HFF-Myc (cell line): Measurements from ENCODE around the gene MRPL36.
"Not testable (repeated sequence)": the region's sequence is repeated elsewhere in the genome, so short reads cannot be mapped to it uniquely, and the experiment has no call there.

Experiments
- DNase-seq: peaks from one replicate; pipeline ENCODE4 v3.0.0-alpha.2; 2011; ENCODE audit warnings: low read depth; ENCODE audit errors: extremely low read depth
- H3K4me3 ChIP-seq: replicated peaks from 2 replicates; pipeline ENCODE4 v1.5.1; 2011; ENCODE audit warnings: low read depth, mild to moderate bottlenecking, control low read depth, low read length
- TF ChIP-seq, protein P1 (sequence below): IDR thresholded peaks from 2 replicates; pipeline ENCODE4 v1.5.1; 2012; ENCODE audit warnings: mild to moderate bottlenecking, low read depth, low read length, control low read depth; ENCODE audit errors: missing control alignments

The MRPL36 gene

DNA sequence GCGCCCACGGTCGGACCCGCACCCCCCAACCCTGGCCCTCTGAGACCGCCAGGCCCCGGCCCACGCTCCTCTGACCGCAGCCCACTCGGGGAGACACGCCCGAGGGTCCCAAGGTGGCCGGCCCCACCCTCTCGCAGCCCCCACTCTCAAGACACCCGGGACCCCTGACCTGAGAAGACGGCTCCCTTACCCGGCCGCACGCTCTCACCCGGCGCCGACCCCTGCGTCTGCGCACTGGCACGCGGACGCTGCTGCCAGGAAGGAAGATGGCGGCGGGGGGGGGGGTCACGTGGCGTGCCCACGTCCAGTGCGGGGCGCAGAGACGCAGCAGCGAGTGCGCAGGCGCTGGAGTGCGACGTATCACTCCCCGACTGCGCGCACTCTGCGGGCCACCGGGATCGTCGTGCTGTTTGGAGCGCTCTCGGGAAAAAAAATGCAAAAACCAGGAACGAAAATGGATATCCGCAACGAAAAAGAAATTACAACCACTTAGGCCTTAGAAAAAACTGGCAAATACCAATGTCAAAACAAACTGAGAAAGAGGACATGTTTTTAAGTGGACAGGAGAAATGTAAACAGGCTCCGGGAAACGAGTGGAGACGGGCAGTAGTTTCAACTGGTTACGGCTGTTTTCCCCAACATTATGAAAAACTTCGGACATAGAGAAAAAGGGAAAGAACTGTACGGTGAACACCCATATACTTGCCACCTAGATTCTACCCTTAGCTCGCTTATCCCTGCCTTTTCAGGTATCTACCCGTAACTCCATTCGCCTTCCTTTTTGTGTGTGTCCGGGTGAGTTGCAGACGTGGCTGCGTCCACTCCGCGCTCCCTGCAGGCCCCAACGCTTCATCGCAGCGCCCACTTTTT lies at the start of gene MRPL36:
Gene MRPL36 (minus strand): TSS at position 236 of the 870 bp plus-strand sequence. CDS start 902 bp downstream, outside the sequence.
- DNase-seq: peak; percentile 52
- TF ChIP-seq, protein P1, sequence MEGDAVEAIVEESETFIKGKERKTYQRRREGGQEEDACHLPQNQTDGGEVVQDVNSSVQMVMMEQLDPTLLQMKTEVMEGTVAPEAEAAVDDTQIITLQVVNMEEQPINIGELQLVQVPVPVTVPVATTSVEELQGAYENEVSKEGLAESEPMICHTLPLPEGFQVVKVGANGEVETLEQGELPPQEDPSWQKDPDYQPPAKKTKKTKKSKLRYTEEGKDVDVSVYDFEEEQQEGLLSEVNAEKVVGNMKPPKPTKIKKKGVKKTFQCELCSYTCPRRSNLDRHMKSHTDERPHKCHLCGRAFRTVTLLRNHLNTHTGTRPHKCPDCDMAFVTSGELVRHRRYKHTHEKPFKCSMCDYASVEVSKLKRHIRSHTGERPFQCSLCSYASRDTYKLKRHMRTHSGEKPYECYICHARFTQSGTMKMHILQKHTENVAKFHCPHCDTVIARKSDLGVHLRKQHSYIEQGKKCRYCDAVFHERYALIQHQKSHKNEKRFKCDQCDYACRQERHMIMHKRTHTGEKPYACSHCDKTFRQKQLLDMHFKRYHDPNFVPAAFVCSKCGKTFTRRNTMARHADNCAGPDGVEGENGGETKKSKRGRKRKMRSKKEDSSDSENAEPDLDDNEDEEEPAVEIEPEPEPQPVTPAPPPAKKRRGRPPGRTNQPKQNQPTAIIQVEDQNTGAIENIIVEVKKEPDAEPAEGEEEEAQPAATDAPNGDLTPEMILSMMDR: no peak
- H3K4me3 ChIP-seq: peak within 1 kb of the TSS; percentile 92

DNA sequence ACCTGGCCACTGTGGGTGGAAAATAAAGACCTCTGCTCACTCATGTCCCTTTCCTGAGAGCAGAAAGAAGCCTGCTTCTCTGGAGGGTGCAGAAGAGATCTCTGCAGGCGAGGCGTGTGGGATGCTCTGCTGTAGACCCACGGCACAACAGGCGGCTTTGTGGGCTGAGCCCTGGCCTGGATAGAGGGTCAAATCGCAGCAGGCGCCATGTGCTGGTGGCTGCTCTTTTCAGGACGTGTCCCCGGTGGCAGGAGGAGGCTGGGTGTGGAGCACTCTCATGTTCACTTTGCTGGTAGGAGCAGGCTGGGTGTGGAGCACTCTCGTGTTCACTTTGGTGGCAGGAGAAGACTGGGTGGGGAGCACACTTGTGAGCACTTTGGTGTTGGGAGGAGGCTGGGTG lies 48.0 kb upstream of the MRPL36 start:
- no peak overlapping the region for H3K4me3 ChIP-seq
- TF ChIP-seq, protein P1: no peak
- no peak for DNase-seq

DNA sequence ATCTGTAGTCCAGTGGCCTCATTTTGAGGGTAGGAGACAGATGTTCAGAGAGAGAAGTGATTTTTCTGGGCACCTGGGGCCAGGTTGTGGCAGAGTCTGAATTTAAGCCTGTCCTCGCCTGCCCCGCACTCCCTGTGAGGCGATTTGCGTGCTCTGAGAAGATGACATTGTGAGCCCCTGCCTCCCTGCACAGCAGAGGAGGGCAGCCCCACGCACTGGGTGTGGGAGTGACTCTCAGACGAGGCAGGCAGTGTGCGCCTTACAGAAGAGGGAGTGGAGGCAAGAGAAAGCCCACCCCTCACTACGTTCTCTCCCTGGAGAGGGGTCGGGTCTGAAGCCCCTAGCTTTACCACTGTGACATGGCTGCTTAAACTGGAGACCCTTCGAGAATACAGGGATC lies 47.4 kb upstream of the MRPL36 start:
- TF ChIP-seq, protein P1: no peak
- DNase-seq: no peak
- no peak overlapping the region for H3K4me3 ChIP-seq

DNA sequence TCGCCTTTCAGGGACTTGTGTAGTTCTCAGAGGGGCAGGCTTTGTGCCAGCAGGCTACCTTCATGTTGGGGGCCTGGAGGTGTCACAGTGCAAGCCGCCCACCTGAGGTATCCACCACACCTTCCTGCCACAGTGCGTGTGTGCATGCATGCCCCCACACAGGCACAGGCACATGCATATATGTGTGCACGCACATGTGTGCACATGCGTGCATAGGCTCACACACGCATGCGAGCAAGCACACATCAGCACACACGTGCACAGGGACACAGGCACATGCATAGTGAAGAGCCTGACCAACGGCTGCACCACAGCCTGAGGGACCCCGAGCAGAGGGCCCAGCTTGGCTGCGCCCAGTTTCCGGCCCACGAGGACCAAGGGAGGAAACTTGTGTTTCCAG lies 46.9 kb upstream of the MRPL36 start:
- TF ChIP-seq, protein P1: no peak
- DNase-seq: no peak
- no peak overlapping the region for H3K4me3 ChIP-seq

DNA sequence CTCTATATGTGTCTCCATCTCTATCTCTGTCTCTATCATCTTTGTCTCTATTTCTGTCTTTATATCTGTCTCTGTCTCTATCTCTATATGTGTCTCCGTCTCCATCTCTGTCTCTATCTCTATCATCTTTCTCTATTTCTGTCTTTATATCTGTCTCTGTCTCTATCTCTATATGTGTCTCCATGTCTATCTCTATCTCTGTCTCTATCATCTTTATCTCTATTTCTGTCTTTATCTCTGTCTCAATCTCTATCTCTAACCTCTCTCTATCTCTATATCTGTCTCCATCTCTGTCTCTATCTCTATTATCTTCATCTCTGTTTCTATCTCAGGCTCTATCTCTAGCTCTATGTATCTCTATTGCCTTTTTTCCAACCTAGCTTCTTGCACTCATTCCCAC lies 46.1 kb upstream of the MRPL36 start:
- TF ChIP-seq, protein P1: no peak
- H3K4me3 ChIP-seq: no peak overlapping the region
- no peak for DNase-seq

DNA sequence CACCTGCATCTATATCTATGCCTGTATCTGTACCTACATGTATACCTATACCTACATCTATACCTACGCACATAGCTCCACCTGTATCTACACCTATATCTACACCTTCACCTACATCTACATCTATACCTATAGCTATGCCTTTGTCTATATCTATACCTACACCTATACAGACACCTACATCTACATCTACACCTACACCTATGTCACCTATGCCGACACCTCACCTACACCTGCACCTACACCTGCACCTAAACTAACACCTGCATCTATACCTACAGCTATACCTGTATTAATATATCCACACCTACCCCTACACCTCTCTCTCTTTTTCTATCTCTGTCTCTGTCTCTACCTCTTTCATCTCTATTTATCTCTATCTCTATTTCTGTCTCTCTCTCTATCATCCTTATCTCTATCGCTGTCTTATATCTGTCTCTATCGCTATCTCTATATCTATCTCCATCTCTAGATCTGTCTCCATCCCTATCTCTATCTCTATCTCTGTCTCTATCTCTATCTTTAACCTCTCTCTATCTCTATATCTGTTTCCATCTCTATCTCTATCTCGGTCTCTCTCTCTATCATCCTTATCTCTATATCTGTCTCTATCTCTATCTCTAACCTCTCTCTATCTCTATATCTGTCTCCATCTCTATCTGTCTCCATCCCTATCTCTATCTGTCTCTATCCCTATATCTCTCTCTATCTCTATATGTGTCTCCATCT lies 45.2 kb upstream of the MRPL36 start:
- TF ChIP-seq, protein P1: no peak
- no peak for DNase-seq
- no peak overlapping the region for H3K4me3 ChIP-seq

DNA sequence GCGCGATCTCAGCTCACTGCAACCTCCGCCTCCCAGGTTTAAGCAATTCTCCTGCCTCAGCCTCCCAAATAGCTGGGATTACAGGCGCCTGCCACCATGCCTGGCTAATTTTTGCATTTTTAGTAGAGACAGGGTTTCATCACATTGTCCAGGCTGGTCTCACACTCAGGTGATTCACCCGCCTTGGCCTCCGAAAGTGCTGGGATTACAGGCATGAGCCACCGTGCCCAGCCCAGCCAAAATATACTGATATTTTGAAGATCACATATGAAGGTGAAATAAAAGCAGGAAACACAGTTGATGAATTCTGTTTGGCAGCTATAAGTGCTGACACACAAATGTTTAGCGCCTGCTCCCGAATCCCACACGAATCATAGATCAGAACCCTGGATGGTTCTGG lies 44.1 kb upstream of the MRPL36 start:
- not testable (repeated sequence) for H3K4me3 ChIP-seq, DNase-seq
